Measurements from ENCODE around the gene SLC32A1. TPM values are rescaled to one million over a fixed set of nuclear protein-coding genes. Genes with fewer than 3 reads are reported as not detected.

SLC32A1 gene
- total and polyA plus RNA-seq, 2 donors from 2014 or later: not detected

GRCh38 chr20:38770546-38770945 is 46.3 kb downstream of the SLC32A1 start:
- no peaks in the 10 kb centered on the region for H3K27me3 ChIP-seq (ENCODE audit: control insufficient read depth, insufficient read depth, low read length)
- H3K9ac ChIP-seq (ENCODE audit: low read length in 3 of 3): no peak overlapping the region
- intact Hi-C loops (cut with DNase I): no loop called here
- H3K9me3 ChIP-seq (ENCODE audit: control insufficient read depth in 2 of 3, insufficient read depth in 1 of 3, low read length in 3 of 3): no peaks in the 10 kb centered on the region
- DNase-seq (no peak), FAIRE-seq (no peak)
- H3K36me3 ChIP-seq (ENCODE audit: control insufficient read depth in 2 of 3, insufficient read depth in 3 of 3, low read length in 3 of 3): peaks cover 6 to 23% (median 14%) of the 10 kb centered on the region in 3 donors
- TF ChIP-seq, protein P1, sequence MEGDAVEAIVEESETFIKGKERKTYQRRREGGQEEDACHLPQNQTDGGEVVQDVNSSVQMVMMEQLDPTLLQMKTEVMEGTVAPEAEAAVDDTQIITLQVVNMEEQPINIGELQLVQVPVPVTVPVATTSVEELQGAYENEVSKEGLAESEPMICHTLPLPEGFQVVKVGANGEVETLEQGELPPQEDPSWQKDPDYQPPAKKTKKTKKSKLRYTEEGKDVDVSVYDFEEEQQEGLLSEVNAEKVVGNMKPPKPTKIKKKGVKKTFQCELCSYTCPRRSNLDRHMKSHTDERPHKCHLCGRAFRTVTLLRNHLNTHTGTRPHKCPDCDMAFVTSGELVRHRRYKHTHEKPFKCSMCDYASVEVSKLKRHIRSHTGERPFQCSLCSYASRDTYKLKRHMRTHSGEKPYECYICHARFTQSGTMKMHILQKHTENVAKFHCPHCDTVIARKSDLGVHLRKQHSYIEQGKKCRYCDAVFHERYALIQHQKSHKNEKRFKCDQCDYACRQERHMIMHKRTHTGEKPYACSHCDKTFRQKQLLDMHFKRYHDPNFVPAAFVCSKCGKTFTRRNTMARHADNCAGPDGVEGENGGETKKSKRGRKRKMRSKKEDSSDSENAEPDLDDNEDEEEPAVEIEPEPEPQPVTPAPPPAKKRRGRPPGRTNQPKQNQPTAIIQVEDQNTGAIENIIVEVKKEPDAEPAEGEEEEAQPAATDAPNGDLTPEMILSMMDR (IDR thresholded peaks at IDR 0.05; ENCODE audit: borderline replicate concordance, extremely low read depth, insufficient read depth): no peak
- H3K4me3 ChIP-seq (ENCODE audit: low read length in 3 of 3): no peak overlapping the region
- no peak overlapping the region for H3K27ac ChIP-seq (ENCODE audit: low read depth in 2 of 2, low read length in 2 of 2)
- no peaks in the 10 kb centered on the region for H3K4me1 ChIP-seq (ENCODE audit: control insufficient read depth in 2 of 3, insufficient read depth in 2 of 3, low read depth in 1 of 3, low read length in 3 of 3)

- TF ChIP-seq, protein P1 (IDR thresholded peaks at IDR 0.05; ENCODE audit: borderline replicate concordance, extremely low read depth, insufficient read depth): no peak
- no peaks in the 10 kb centered on the region for H3K4me1 ChIP-seq (ENCODE audit: control insufficient read depth in 2 of 3, insufficient read depth in 2 of 3, low read depth in 1 of 3, low read length in 3 of 3)
- no peak for FAIRE-seq
- no peaks in the 10 kb centered on the region for H3K9me3 ChIP-seq (ENCODE audit: control insufficient read depth in 2 of 3, insufficient read depth in 1 of 3, low read length in 3 of 3)
- peaks cover 4 to 21% (median 14%) of the 10 kb centered on the region in 3 donors for H3K36me3 ChIP-seq (ENCODE audit: control insufficient read depth in 2 of 3, insufficient read depth in 3 of 3, low read length in 3 of 3)
- H3K4me3 ChIP-seq (ENCODE audit: low read length in 3 of 3): no peak overlapping the region
- no peak overlapping the region for H3K27ac ChIP-seq (ENCODE audit: low read depth in 2 of 2, low read length in 2 of 2)
- H3K27me3 ChIP-seq (ENCODE audit: control insufficient read depth, insufficient read depth, low read length): no peaks in the 10 kb centered on the region
- no peak for DNase-seq
- H3K9ac ChIP-seq (ENCODE audit: low read length in 3 of 3): no peak overlapping the region
- intact Hi-C loops (cut with DNase I): no loop called here
Measured at GRCh38 chr20:38770970-38771369, 46.7 kb downstream of the SLC32A1 start.

- peaks cover 4 to 21% (median 14%) of the 10 kb centered on the region in 3 donors for H3K36me3 ChIP-seq (ENCODE audit: control insufficient read depth in 2 of 3, insufficient read depth in 3 of 3, low read length in 3 of 3)
- no peak overlapping the region for H3K9ac ChIP-seq (ENCODE audit: low read length in 3 of 3)
- no peak overlapping the region for H3K4me3 ChIP-seq (ENCODE audit: low read length in 3 of 3)
- intact Hi-C loops (cut with DNase I): no loop called here
- H3K27me3 ChIP-seq (ENCODE audit: control insufficient read depth, insufficient read depth, low read length): no peaks in the 10 kb centered on the region
- DNase-seq (no peak), FAIRE-seq (no peak)
- H3K27ac ChIP-seq (ENCODE audit: low read depth in 2 of 2, low read length in 2 of 2): no peak overlapping the region
- H3K9me3 ChIP-seq (ENCODE audit: control insufficient read depth in 2 of 3, insufficient read depth in 1 of 3, low read length in 3 of 3): no peaks in the 10 kb centered on the region
- H3K4me1 ChIP-seq (ENCODE audit: control insufficient read depth in 2 of 3, insufficient read depth in 2 of 3, low read depth in 1 of 3, low read length in 3 of 3): no peaks in the 10 kb centered on the region
- TF ChIP-seq, protein P1 (IDR thresholded peaks at IDR 0.05; ENCODE audit: borderline replicate concordance, extremely low read depth, insufficient read depth): no peak
Measured at GRCh38 chr20:38771621-38772020, 47.3 kb downstream of the SLC32A1 start.

DNA sequence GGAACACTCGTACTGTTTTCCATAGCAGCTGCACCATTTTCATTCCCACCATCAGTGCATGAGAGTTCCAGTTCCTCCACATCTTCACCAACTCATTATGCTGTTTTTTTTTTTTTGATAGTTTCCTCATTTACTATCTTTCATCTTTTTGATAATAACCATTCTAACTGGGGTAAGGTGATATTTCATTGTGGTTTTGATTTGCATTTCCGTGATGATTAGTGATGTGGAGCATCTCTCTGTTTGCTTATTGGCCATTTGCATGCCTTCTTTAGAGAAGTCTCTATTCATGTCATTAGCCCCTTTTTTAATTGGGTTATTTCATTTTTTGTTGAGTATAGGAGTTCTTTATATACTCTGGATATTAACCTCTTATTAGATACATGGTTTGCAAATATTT is 49.9 kb downstream of the SLC32A1 start:
- H3K4me1 ChIP-seq (ENCODE audit: control insufficient read depth in 2 of 3, insufficient read depth in 2 of 3, low read depth in 1 of 3, low read length in 3 of 3): no peaks in the 10 kb centered on the region
- intact Hi-C loops (cut with DNase I): no loop called here
- H3K27me3 ChIP-seq (ENCODE audit: control insufficient read depth, insufficient read depth, low read length): no peaks in the 10 kb centered on the region
- peaks cover 4 to 13% (median 7%) of the 10 kb centered on the region in 3 donors for H3K36me3 ChIP-seq (ENCODE audit: control insufficient read depth in 2 of 3, insufficient read depth in 3 of 3, low read length in 3 of 3)
- TF ChIP-seq, protein P1 (IDR thresholded peaks at IDR 0.05; ENCODE audit: borderline replicate concordance, extremely low read depth, insufficient read depth): no peak
- H3K27ac ChIP-seq (ENCODE audit: low read depth in 2 of 2, low read length in 2 of 2): no peak overlapping the region
- FAIRE-seq (no peak), DNase-seq (no peak)
- H3K9me3 ChIP-seq (ENCODE audit: control insufficient read depth in 2 of 3, insufficient read depth in 1 of 3, low read length in 3 of 3): no peaks in the 10 kb centered on the region
- no peak overlapping the region for H3K9ac ChIP-seq (ENCODE audit: low read length in 3 of 3)
- H3K4me3 ChIP-seq (ENCODE audit: low read length in 3 of 3): no peak overlapping the region
